Activated CD4-positive, alpha-beta memory T cell treated with anti-CD3 and anti-CD28 coated beads, Interleukin-2, amount 10 ng/mL, durations not matched to agents 7 days and 5 days (primary cell): Measurements from ENCODE around the gene TBX5. TPM values are rescaled to one million over a fixed set of nuclear protein-coding genes. Genes with fewer than 3 reads are reported as not detected.
A peak's percentile ranks its signal among the peaks of the same experiment; 100 is the strongest.

Experiments
- CTCF ChIA-PET: fragments of 350-600 bp; sonication (Branson Sonifier 250); formaldehyde crosslinking; loops from one replicate; lab custom pipeline; 2021; ENCODE audit warnings: antibody characterized with exemption, inconsistent platforms; lab: Charles Lee
- POLR2A ChIA-PET: fragments of 350-600 bp; sonication (Branson Sonifier 250); formaldehyde crosslinking; loops from one replicate; lab custom pipeline; 2021; ENCODE audit warnings: antibody characterized with exemption; lab: Charles Lee
- DNase-seq: peaks from one replicate; pipeline ENCODE4 v3.0.0-alpha.2; 2020
- H3K27ac Mint-ChIP-seq: one replicate; pipeline ENCODE4 v1.8.0; 2021; ENCODE audit warnings: mild to moderate bottlenecking, mixed read lengths
- H3K27me3 Mint-ChIP-seq: one replicate; pipeline ENCODE4 v1.8.0; 2021; ENCODE audit warnings: mixed read lengths
- H3K36me3 Mint-ChIP-seq: one replicate; pipeline ENCODE4 v1.8.0; 2021; ENCODE audit warnings: low read depth, mixed read lengths
- H3K4me1 Mint-ChIP-seq: one replicate; pipeline ENCODE4 v1.8.0; 2021; ENCODE audit warnings: mixed read lengths
- H3K4me3 Mint-ChIP-seq: one replicate; pipeline ENCODE4 v1.8.0; 2021; ENCODE audit warnings: mild to moderate bottlenecking, mixed read lengths
- H3K9me3 Mint-ChIP-seq: one replicate; pipeline ENCODE4 v1.8.0; 2021; ENCODE audit warnings: mixed read lengths
- total RNA-seq, 2 experiments: library from RNA; stranded (reverse); gene quantifications; one replicate each; pipeline ENCODE4 v1.2.3, GENCODE V29; 2021

Gene TBX5
- total RNA-seq, 2 experiments from 2014 or later = not detected

DNA sequence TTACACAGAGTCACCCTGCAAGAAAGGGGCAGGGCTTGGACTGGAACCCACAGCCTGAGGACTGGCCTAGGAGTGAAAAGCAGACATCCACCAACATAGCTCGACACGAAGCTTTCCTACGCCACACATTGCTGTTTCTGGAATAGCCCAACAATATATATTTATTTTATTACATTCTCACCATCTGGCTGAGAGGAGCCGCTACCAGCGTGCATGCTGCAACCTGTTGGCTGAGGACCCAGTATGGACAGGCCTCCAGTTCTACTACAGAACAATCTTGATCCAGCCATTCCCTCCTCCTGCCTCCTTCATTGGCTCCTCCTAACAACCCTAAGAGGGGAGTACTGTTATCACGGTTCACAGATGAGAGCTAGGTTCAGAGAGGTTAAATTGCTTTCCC, 35.6 kb upstream of the TBX5 start:
- H3K4me1 Mint-ChIP-seq = no peaks in the 10 kb centered on the region
- no peaks in the 10 kb centered on the region for H3K9me3 Mint-ChIP-seq
- DNase-seq = no peak
- H3K27ac Mint-ChIP-seq = no peak overlapping the region
- POLR2A ChIA-PET = no interaction called here
- no peak overlapping the region for H3K4me3 Mint-ChIP-seq
- CTCF ChIA-PET = no interaction called here
- H3K36me3 Mint-ChIP-seq = no peaks in the 10 kb centered on the region
- H3K27me3 Mint-ChIP-seq = peaks cover 78% of the 10 kb centered on the region

DNA sequence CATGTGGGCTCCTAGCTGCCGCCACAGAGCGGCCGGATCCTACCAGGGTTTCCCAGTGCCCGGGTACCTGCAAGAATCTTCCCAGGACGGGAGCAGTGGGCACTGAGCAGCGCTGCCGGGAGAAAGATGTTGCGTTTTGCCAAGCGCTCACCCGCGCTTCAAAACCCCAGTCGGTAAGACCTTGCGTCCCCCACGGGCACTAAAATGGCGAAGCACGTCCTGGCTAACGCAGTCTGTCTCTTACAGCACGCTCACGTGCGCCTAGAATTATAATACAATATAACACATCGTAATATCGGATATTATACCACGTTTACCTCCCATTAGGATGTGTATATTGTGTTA, 35.1 kb upstream of the TBX5 start:
- POLR2A ChIA-PET = no interaction called here
- DNase-seq = no peak

DNA sequence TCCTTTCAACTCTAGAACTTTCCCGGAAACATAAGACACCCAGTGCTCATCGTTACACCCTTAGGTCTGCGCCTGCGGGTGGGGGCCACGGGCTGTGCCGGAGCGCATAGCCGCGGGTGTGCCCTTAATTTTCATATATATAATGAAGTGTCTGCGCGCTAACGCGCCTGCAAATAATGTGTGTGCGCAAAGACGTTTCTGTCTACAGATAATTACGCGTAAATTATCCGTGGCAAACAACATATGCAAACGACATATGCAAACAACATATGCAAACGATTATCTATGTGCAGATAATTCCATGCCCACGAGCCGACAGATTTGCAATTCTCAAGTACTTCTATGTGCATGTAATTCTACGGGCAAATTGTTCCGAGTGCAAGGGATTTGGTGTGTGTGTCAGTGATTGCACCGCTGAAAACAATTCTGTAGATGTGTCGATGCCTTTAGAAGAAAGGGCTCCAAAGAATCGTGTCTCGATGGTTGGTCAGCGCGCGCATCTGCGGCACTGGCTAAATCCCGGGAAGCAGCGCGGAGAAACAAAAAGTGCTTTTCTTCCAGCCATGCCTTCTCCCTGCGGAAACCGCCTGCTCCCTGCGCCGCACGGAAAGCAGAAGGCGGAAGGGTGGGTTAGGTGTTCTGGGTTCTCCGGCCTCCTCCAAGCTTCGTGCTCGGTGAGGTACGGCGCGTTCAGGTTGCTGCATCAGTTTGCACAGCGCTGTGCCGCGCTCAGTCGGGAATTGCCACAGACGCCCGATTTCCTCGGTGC, 34.5 kb upstream of the TBX5 start:
- CTCF ChIA-PET = no interaction called here
- H3K27ac Mint-ChIP-seq = peak overlapping the region; percentile 21
- POLR2A ChIA-PET = no interaction called here

More for the DNA sequence above, 35.1 kb upstream of the TBX5 start:
- no peaks in the 10 kb centered on the region for H3K4me1 Mint-ChIP-seq
- H3K27me3 Mint-ChIP-seq = peaks cover 73% of the 10 kb centered on the region
- H3K36me3 Mint-ChIP-seq = no peaks in the 10 kb centered on the region
- H3K9me3 Mint-ChIP-seq = no peaks in the 10 kb centered on the region
- CTCF ChIA-PET = no interaction called here
- no peak overlapping the region for H3K27ac Mint-ChIP-seq
- no peak overlapping the region for H3K4me3 Mint-ChIP-seq

DNA sequence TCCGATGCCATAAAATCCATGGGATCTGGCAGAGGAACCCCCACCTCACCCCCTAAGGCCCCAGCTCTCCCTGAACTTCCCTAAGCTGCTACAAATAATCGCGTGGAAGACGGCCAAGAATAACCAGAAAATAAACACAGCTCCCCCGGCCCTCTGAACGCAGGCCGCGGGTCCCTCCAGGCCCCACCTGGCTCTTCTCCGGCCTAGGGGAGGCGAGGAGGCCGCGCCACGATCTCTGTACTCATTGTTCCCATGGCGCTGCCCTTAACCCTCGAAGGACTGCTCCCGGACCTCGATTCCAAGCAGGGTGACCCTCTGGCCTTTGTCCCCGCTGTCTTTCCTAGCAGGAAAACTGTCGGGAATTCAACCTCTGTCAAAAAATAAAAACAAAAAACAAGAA, 33.9 kb upstream of the TBX5 start:
- CTCF ChIA-PET = no interaction called here
- peaks cover 65% of the 10 kb centered on the region for H3K27me3 Mint-ChIP-seq
- no peaks in the 10 kb centered on the region for H3K9me3 Mint-ChIP-seq
- H3K4me1 Mint-ChIP-seq = no peaks in the 10 kb centered on the region
- no peak overlapping the region for H3K4me3 Mint-ChIP-seq
- POLR2A ChIA-PET = no interaction called here
- DNase-seq = no peak
- H3K27ac Mint-ChIP-seq = no peak overlapping the region
- H3K36me3 Mint-ChIP-seq = no peaks in the 10 kb centered on the region

More for the DNA sequence above, 34.5 kb upstream of the TBX5 start:
- no peak overlapping the region for H3K4me3 Mint-ChIP-seq
- no peaks in the 10 kb centered on the region for H3K4me1 Mint-ChIP-seq
- no peaks in the 10 kb centered on the region for H3K9me3 Mint-ChIP-seq
- DNase-seq = no peak
- no peaks in the 10 kb centered on the region for H3K36me3 Mint-ChIP-seq
- H3K27me3 Mint-ChIP-seq = peaks cover 71% of the 10 kb centered on the region

DNA sequence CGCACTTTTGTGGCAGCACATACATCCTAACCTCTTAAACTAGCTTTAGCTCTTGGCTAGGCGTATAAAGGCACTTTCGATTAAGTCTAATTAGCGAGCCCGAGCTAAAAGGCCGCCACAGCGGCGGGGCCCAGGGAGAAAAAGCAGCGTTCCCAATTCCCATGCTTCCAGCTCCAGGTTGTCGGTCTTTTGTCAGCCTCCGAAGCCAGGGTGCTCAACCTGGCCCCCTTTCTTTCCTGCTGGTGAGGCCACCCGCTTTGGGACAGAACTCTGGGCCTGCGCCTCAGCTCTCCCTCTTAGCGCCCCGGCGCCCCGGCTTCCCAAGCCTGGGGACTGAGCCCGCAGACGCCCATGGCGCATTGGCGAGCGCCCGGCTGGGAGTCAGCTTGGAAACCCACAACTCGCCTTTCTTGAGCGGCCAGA, 33.3 kb upstream of the TBX5 start:
- Mint-ChIP-seq H3K27ac (no peak overlapping the region), H3K9me3 (no peaks in the 10 kb centered on the region), H3K27me3 (peaks cover 60% of the 10 kb centered on the region), H3K36me3 (no peaks in the 10 kb centered on the region), H3K4me3 (no peak overlapping the region), H3K4me1 (no peaks in the 10 kb centered on the region)
- DNase-seq = no peak
- ChIA-PET CTCF (no interaction called here), POLR2A (no interaction called here)

DNA sequence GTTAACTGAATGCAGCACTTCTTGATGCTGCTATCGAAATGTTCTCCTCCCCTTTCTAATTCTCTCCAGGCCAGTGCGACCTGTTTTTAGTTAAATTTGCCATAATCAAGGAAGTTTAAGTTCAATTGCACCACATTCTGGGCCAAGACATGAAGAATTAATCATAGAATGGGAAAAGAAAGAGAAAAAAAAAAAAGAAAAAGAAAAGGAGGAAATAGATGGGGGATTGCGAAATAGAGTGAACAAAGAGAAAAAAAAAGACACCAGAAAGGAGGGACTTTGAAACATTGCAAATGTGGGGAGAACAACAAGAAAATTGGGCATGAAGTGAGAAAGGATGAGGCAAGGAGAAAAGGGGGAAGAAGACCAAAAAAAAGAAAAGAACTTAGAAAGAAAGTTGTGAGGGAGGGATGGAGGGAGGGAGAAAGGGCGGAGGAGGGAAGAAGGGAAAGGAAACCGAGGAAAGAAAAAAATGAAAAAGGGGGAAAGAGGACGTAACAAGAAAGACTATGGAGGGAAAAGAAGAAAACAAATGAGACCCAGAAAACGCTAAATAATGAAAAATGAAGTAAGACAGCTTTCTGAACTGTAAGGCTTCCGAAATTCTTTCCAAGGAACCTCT, 32.8 kb upstream of the TBX5 start:
- no peaks in the 10 kb centered on the region for H3K9me3 Mint-ChIP-seq
- CTCF ChIA-PET = no interaction called here
- no peaks in the 10 kb centered on the region for H3K4me1 Mint-ChIP-seq
- POLR2A ChIA-PET = no interaction called here
- H3K36me3 Mint-ChIP-seq = no peaks in the 10 kb centered on the region
- no peak overlapping the region for H3K27ac Mint-ChIP-seq
- no peak for DNase-seq
- H3K4me3 Mint-ChIP-seq = no peak overlapping the region
- H3K27me3 Mint-ChIP-seq = peaks cover 56% of the 10 kb centered on the region

DNA sequence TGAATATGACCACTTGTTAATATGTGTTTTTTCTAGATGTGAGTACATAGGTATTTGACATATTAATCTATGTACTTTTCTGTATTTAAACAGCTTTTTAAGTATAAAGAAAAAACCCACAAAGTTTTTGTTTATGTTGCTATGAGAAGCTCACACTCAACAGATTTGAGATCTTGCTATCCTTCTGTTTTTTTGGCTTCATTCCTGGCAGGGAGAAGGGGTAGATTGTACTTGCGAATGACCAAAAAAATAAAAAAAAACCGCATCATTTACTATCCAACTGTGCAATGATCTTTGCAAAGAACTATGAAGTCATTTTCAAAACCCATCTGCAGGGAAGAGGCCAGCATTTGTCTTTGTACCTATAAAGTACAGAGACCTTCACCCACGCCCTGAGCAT, 28.4 kb upstream of the TBX5 start:
- POLR2A ChIA-PET = no interaction called here
- CTCF ChIA-PET = no interaction called here
- Mint-ChIP-seq H3K4me3 (no peak overlapping the region), H3K36me3 (no peaks in the 10 kb centered on the region), H3K27ac (no peak overlapping the region), H3K4me1 (no peaks in the 10 kb centered on the region), H3K27me3 (peaks cover 23% of the 10 kb centered on the region), H3K9me3 (no peaks in the 10 kb centered on the region)
- DNase-seq = no peak

DNA sequence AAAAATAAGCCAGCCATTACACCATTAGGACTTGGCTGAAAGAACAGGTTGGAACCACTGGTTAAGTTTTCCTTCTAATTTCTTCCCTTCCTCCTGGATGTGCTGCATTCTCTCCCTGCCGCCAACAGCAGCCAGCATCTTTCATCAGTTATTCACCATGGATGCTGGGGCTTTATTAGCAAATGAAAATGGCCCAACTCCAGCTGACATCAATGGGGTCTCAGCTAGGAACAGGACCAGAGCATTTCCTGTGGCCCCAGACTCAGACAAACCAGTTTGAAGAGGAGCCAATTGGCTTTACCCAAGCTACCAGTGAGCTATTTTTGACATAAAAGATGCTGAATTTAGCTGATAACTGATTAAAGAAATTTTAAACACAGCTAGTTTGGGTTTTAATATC, 26.0 kb upstream of the TBX5 start:
- Mint-ChIP-seq H3K4me1 (no peaks in the 10 kb centered on the region), H3K9me3 (no peaks in the 10 kb centered on the region), H3K27ac (no peak overlapping the region), H3K27me3 (peaks cover 2% of the 10 kb centered on the region), H3K4me3 (no peak overlapping the region), H3K36me3 (no peaks in the 10 kb centered on the region)
- POLR2A ChIA-PET = no interaction called here
- no peak for DNase-seq
- CTCF ChIA-PET = no interaction called here

DNA sequence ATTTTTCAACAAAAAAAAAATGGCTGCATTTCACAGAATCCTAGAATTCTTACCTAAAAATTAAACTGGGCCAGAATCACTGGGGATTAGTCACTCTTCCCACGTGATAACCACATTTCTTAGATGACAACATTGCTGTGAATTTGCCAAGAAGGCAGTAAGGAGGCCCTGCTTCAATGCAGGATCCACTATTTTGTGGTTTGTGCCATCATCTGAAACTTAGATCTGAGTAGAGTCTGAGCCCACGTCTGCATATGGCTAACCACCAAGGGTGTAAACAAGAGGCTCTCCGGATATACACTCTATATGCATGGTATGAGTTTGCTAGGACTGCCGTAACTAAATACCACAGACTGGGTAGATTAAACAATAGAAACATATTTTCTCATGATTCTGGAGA, 24.4 kb upstream of the TBX5 start:
- Mint-ChIP-seq H3K4me1 (no peaks in the 10 kb centered on the region), H3K9me3 (no peaks in the 10 kb centered on the region), H3K4me3 (no peak overlapping the region), H3K36me3 (no peaks in the 10 kb centered on the region), H3K27me3 (no peaks in the 10 kb centered on the region), H3K27ac (no peak overlapping the region)
- no peak for DNase-seq
- CTCF ChIA-PET = no interaction called here
- POLR2A ChIA-PET = no interaction called here

DNA sequence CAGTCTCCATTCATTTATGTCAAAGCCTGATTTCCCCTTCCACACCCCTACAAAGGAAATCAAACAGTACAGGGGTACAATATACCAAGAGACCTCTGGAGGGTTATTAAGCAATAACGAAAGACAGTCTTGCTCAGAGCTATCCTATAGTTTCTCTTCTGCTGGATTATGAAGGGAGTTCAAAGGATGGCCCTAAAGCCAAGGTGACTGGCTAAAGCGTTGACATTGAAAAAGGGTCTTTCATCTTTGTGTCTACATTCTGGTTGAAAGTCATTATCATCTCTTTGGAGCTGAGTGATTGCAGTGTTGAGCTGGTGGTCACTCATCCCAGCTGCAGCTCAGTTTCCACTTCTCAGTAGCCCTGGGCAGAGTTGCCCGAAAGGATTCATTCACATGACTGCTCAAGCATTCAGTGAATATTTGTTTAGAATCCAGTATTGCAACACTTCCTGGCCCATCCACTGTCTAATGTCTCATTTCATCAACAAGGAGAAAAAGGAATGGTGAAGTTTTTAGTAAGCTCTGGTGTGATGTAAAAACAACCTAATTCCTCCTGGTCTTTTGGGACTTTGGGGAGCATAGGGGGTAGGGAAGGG, 19.2 kb upstream of the TBX5 start:
- no peak overlapping the region for H3K4me3 Mint-ChIP-seq
- ChIA-PET POLR2A (no interaction called here), CTCF (no interaction called here)

DNA sequence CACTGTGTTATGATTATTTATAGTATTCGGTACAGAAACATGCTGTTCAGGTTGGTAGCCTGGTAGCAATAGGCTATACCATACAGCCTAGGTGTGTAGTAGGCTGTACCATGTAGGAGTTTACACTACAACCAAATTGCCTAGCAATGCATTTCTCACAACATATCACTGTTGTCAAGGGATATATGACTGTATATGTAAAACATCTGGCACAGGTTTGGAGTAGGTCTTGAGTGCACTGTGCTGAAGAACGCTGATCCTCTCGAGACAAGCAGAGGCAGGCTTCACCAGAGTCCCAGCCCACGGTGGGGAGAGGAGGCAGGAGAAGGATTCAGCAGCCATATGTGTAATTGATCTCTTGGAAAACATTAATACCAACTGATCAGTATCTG, 15.0 kb upstream of the TBX5 start:
- CTCF ChIA-PET = no interaction called here
- POLR2A ChIA-PET = no interaction called here
- Mint-ChIP-seq H3K4me1 (no peaks in the 10 kb centered on the region), H3K4me3 (no peak overlapping the region), H3K36me3 (no peaks in the 10 kb centered on the region), H3K27me3 (peaks cover 10% of the 10 kb centered on the region), H3K27ac (no peak overlapping the region), H3K9me3 (no peaks in the 10 kb centered on the region)
- DNase-seq = no peak

More for the DNA sequence above, 19.2 kb upstream of the TBX5 start:
- Mint-ChIP-seq H3K36me3 (no peaks in the 10 kb centered on the region), H3K27ac (no peak overlapping the region), H3K27me3 (no peaks in the 10 kb centered on the region), H3K9me3 (no peaks in the 10 kb centered on the region), H3K4me1 (no peaks in the 10 kb centered on the region)
- DNase-seq = no peak

DNA sequence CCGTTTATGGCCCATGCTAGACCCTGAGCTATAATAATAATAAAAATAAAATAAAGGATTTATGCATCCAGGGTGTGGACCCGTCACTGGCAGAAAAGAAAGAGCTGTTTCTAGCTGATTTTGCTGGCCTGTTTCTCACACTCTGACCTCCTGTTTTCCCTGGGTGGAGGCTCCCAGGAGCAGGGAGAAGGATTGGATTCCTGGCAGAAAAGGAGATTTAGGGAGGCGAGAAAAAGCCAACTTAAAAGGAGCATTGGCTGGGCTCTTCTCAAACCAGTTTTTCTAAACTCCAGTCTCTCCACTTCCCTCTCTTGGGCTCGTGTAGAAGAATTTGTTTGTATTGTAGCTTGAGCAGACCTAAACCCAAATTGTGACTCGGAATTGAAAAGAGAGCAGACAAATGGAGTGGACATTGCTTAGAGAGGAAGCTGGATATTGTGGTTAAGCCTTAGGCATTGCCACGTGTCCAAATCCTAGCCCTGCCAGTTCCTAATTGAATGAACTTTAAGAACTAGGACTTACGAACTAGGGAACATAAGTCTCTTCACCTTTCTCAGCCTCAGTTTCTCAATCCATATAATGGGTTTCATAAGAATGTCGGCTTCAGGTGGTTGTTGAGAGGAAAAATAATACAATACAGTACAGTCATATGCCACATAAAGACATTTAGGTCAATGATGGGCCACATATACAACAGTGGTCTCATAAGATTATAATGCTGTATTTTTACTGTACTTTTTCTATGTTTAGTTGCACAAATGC, 14.4 kb upstream of the TBX5 start:
- Mint-ChIP-seq H3K36me3 (no peaks in the 10 kb centered on the region), H3K9me3 (no peaks in the 10 kb centered on the region), H3K4me1 (no peaks in the 10 kb centered on the region), H3K27ac (no peak overlapping the region), H3K4me3 (no peak overlapping the region), H3K27me3 (peaks cover 12% of the 10 kb centered on the region)
- POLR2A ChIA-PET = no interaction called here
- no peak for DNase-seq
- CTCF ChIA-PET = interaction anchor here (0.6 kb wide), 1 partner anchor 328 kb away, joined by 4 read pairs; no protein-coding TSS in a partner anchor

DNA sequence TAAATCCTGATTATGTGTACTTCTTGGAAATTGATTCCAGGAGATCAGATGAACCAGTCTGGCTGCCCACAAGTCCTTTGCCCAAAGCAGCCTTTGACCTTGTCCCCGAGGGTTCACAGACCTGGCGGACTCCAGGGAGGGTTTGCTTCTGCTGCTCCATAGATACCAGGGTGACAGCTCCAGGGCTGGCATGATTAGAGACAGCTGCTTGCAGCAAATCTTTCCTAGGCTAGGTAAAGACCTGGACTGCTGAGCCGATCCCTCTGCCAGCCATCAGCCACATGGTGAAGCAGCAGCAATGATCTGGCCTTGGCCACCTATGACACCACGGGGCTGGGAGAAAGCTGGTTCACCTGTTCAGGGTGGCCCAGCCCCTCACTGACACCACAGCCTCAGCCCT, 10.1 kb upstream of the TBX5 start:
- no peaks in the 10 kb centered on the region for H3K9me3 Mint-ChIP-seq
- H3K4me3 Mint-ChIP-seq = no peak overlapping the region
- no peak for DNase-seq
- H3K4me1 Mint-ChIP-seq = no peaks in the 10 kb centered on the region
- peaks cover 50% of the 10 kb centered on the region for H3K27me3 Mint-ChIP-seq
- H3K27ac Mint-ChIP-seq = no peak overlapping the region
- H3K36me3 Mint-ChIP-seq = no peaks in the 10 kb centered on the region
- POLR2A ChIA-PET = no interaction called here
- CTCF ChIA-PET = no interaction called here
